Loucy (cell line): Measurements from ENCODE around the gene NRXN3.

Experiments
- CTCF ChIP-seq: fragments of 200-600 bp; sonication (generic); conservative IDR thresholded peaks from 2 replicates; pipeline ENCODE4 v1.5.1; 2014; ENCODE audit warnings: mild to moderate bottlenecking, antibody characterized with exemption, low read length
- EZH2phosphoT487 ChIP-seq: fragments of 200-600 bp; IDR thresholded peaks from 2 replicates; pipeline ENCODE4 v1.6.1; 2018; ENCODE audit warnings: antibody characterized with exemption, mild to moderate bottlenecking, moderate library complexity, borderline replicate concordance

GRCh38 chr14:78469947-78470346 lies 299.8 kb downstream of the NRXN3 start:
- TF ChIP-seq CTCF = no peak
- TF ChIP-seq EZH2phosphoT487 = no peak
